Trophoblast cell (in vitro differentiated cells and primary cell): ENCODE data around the gene TNNC1.

Experiments used
- DNase-seq, 2 donors: peaks; one replicate each; pipeline ENCODE4 v3.0.0-alpha.2; 2016
- H2AFZ ChIP-seq: 2 replicates; pipeline ENCODE4 v1.6.1; 2013; ENCODE audit warnings: low read length, moderate library complexity, mild to moderate bottlenecking; ENCODE audit not compliant: insufficient read depth, poor library complexity
- H2AK5ac ChIP-seq: 2 replicates; pipeline ENCODE4 v1.6.1; 2013; ENCODE audit warnings: mild to moderate bottlenecking, low read length
- H2BK120ac ChIP-seq: 2 replicates; pipeline ENCODE4 v1.6.1; 2013; ENCODE audit warnings: low read length, mild to moderate bottlenecking, moderate library complexity; ENCODE audit not compliant: insufficient read depth, poor library complexity
- H2BK12ac ChIP-seq: 2 replicates; pipeline ENCODE4 v1.6.1; 2013; ENCODE audit warnings: mild to moderate bottlenecking, low read length, moderate library complexity
- H2BK5ac ChIP-seq: 2 replicates; pipeline ENCODE4 v1.6.1; 2013; ENCODE audit warnings: low read length, low read depth, moderate library complexity, mild to moderate bottlenecking; ENCODE audit not compliant: poor library complexity
- H3K14ac ChIP-seq: 2 replicates; pipeline ENCODE4 v1.6.1; 2013; ENCODE audit warnings: mild to moderate bottlenecking, low read length
- H3K18ac ChIP-seq: 2 replicates; pipeline ENCODE4 v1.6.1; 2013; ENCODE audit warnings: mild to moderate bottlenecking, low read length
- H3K23ac ChIP-seq: 2 replicates; pipeline ENCODE4 v1.6.1; 2013; ENCODE audit warnings: low read length
- H3K27ac ChIP-seq: 2 replicates; pipeline ENCODE4 v1.5.1; 2013; ENCODE audit warnings: low read depth, mild to moderate bottlenecking, inconsistent platforms, low read length, moderate library complexity
- H3K27me3 ChIP-seq: 2 replicates; pipeline ENCODE4 v1.6.1; 2013; ENCODE audit warnings: inconsistent platforms, mild to moderate bottlenecking, low read length, moderate library complexity; ENCODE audit not compliant: insufficient read depth
- H3K36me3 ChIP-seq, 2 experiments: 1 replicate in 1 of 2; 2 replicates in 1 of 2; pipeline ENCODE4 v1.6.1; 2013; ENCODE audit warnings: low read length in 2 of 2, mild to moderate bottlenecking in 2 of 2, moderate library complexity in 1 of 2; ENCODE audit not compliant: insufficient read depth in 2 of 2, control insufficient read depth in 1 of 2
- H3K4ac ChIP-seq: 2 replicates; pipeline ENCODE4 v1.6.1; 2013; ENCODE audit warnings: low read depth, mild to moderate bottlenecking, low read length, moderate library complexity
- H3K4me1 ChIP-seq, 2 experiments: 1 replicate in 1 of 2; 2 replicates in 1 of 2; pipeline ENCODE4 v1.6.1; 2013; ENCODE audit warnings: low read length in 2 of 2, mild to moderate bottlenecking in 2 of 2, moderate library complexity in 1 of 2; ENCODE audit not compliant: insufficient read depth in 2 of 2, control insufficient read depth in 1 of 2
- H3K4me2 ChIP-seq: 2 replicates; pipeline ENCODE4 v1.6.1; 2013; ENCODE audit warnings: inconsistent platforms, mild to moderate bottlenecking, low read length, moderate library complexity
- H3K4me3 ChIP-seq: 2 replicates; pipeline ENCODE4 v1.5.1; 2013; ENCODE audit warnings: mild to moderate bottlenecking, low read depth, low read length, inconsistent platforms
- H3K79me1 ChIP-seq: one replicate; pipeline ENCODE4 v1.6.1; 2013; ENCODE audit warnings: low read length
- H3K79me2 ChIP-seq: 2 replicates; pipeline ENCODE4 v1.6.1; 2013; ENCODE audit warnings: low read length, mild to moderate bottlenecking; ENCODE audit not compliant: control insufficient read depth, insufficient read depth, poor library complexity
- H3K9ac ChIP-seq: 2 replicates; pipeline ENCODE4 v1.6.1; 2013; ENCODE audit warnings: mild to moderate bottlenecking, low read length
- H3K9me3 ChIP-seq: 2 replicates; pipeline ENCODE4 v1.6.1; 2013; ENCODE audit warnings: low read depth, mild to moderate bottlenecking, control low read depth, inconsistent platforms, low read length; ENCODE audit not compliant: insufficient read depth
- H4K12ac ChIP-seq: 2 replicates; pipeline ENCODE4 v1.6.1; 2013; ENCODE audit warnings: low read depth, mild to moderate bottlenecking, low read length, moderate library complexity
- H4K8ac ChIP-seq: 2 replicates; pipeline ENCODE4 v1.6.1; 2013; ENCODE audit warnings: low read depth, mild to moderate bottlenecking, low read length, moderate library complexity
- H4K91ac ChIP-seq: one replicate; pipeline ENCODE4 v1.6.1; 2013; ENCODE audit warnings: low read depth, mild to moderate bottlenecking, low read length, moderate library complexity
- WGBS: extraction: QIAGEN DNeasy Blood & Tissue Kit; methylation state at CpG from one replicate; pipeline ENCODE4 v1.1.7; 2013; ENCODE audit warnings: missing lambda C conversion rate; ENCODE audit not compliant: insufficient read length, insufficient coverage; ENCODE audit errors: extremely low coverage; 5-methylcytosine and 5-hydroxymethylcytosine counted together

The TNNC1 gene

DNA sequence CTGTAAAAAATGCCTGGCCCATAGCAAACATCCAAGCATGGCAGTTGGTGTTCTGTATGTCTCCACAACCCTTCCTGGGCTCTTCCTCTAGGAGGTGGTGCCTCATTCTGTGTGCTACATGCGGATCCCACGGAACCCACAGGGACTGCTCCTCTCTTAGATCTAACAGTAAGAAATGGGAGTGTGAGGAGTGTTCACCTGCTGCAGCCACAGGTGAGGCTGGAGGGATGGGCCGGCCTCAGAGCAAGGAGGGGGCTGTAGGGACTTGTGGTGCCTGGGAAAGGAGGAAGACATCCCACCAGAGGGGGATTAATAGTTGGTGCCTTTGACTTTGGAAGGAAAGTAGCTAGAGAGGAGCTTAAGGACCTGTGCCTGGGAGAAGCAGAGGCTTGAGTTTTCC lies 31.2 kb downstream of the TNNC1 start:
- Histone ChIP-seq H3K4me2 (no peak overlapping the region), H4K91ac (no peak overlapping the region), H3K9ac (no peak overlapping the region), H2AFZ (no peak overlapping the region), H3K27me3 (no peaks in the 10 kb centered on the region), H3K36me3 (no peaks in the 10 kb centered on the region), H3K23ac (no peak overlapping the region), H2AK5ac (no peak overlapping the region), H4K12ac (no peak overlapping the region), H3K27ac (no peak overlapping the region), H3K79me2 (no peaks in the 10 kb centered on the region), H3K14ac (no peak overlapping the region), H3K4ac (no peak overlapping the region), H2BK12ac (no peak overlapping the region), H2BK5ac (no peak overlapping the region), H2BK120ac (no peak overlapping the region), H4K8ac (no peak overlapping the region), H3K4me3 (no peak overlapping the region), H3K79me1 (no peaks in the 10 kb centered on the region), H3K4me1 (no peaks in the 10 kb centered on the region), H3K9me3 (no peaks in the 10 kb centered on the region), H3K18ac (no peak overlapping the region)
- no peak for DNase-seq
- WGBS: no CpG with 5 or more reads among the region's 3 CpGs

DNA sequence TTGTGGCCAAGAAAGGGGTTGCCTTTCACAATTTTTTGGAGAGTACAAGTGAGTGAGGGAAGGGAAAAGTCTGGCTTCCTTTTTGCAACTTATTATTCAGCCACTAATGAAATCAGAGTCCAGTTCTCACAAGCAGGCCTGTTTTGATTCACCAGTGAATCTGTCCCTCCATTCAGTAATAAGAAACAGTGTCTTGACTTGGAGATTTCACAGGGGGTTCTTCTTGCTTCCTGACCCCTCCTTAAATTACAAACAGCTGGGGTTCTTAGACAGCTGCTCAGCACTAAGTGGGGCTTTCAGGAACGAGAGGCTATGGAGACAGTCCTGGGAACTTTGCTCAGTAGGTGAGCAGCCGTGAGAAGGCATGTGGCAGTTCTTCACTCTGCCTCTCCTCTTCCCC lies 33.5 kb downstream of the TNNC1 start:
- H3K14ac ChIP-seq: no peak overlapping the region
- H2AK5ac ChIP-seq: no peak overlapping the region
- no peak for DNase-seq
- no peak overlapping the region for H2AFZ ChIP-seq
- H3K79me1 ChIP-seq: no peaks in the 10 kb centered on the region
- H2BK120ac ChIP-seq: no peak overlapping the region
- H3K4me1 ChIP-seq: no peaks in the 10 kb centered on the region
- no peak overlapping the region for H4K12ac ChIP-seq
- no peak overlapping the region for H3K4me2 ChIP-seq
- WGBS: no CpG with 5 or more reads among the region's 2 CpGs
- no peak overlapping the region for H3K4ac ChIP-seq
- H3K9me3 ChIP-seq: no peaks in the 10 kb centered on the region
- H2BK5ac ChIP-seq: no peak overlapping the region
- H3K23ac ChIP-seq: no peak overlapping the region
- H3K27me3 ChIP-seq: no peaks in the 10 kb centered on the region
- H3K36me3 ChIP-seq: no peaks in the 10 kb centered on the region
- H3K79me2 ChIP-seq: no peaks in the 10 kb centered on the region
- H3K4me3 ChIP-seq: no peak overlapping the region
- H4K8ac ChIP-seq: no peak overlapping the region
- no peak overlapping the region for H3K27ac ChIP-seq
- no peak overlapping the region for H2BK12ac ChIP-seq
- H4K91ac ChIP-seq: no peak overlapping the region
- no peak overlapping the region for H3K9ac ChIP-seq
- H3K18ac ChIP-seq: no peak overlapping the region

DNA sequence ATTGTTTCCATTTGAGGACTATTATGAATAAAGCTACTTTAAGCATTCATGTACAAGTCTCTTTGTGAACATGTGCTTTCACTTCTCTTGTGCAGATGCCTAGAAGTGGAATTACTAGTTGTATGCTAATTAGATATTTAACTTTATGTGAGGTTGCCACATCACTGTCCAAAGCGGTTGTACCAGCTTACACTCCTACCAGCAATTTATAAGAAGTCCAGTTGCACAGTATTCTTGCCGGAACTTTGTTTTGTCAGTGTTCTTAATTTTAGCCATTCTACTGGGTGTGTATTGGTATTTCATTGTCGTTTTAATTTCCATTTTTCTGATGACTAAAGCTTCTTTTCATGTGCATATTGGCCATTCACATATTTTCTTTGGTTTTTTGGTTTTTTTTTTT lies 38.0 kb downstream of the TNNC1 start:
- H2BK120ac ChIP-seq: no peak overlapping the region
- H4K8ac ChIP-seq: no peak overlapping the region
- no peaks in the 10 kb centered on the region for H3K36me3 ChIP-seq
- H2AK5ac ChIP-seq: no peak overlapping the region
- no peak overlapping the region for H3K4me2 ChIP-seq
- H3K79me2 ChIP-seq: no peaks in the 10 kb centered on the region
- no peak overlapping the region for H2AFZ ChIP-seq
- no peak overlapping the region for H2BK12ac ChIP-seq
- H3K27me3 ChIP-seq: no peaks in the 10 kb centered on the region
- H4K91ac ChIP-seq: no peak overlapping the region
- H3K79me1 ChIP-seq: no peaks in the 10 kb centered on the region
- no peak overlapping the region for H3K9ac ChIP-seq
- H3K4me1 ChIP-seq: peaks cover 4 to 6% of the 10 kb centered on the region in 2 experiments
- no peak overlapping the region for H3K14ac ChIP-seq
- DNase-seq: no peak
- H3K9me3 ChIP-seq: no peaks in the 10 kb centered on the region
- no peak overlapping the region for H3K18ac ChIP-seq
- H2BK5ac ChIP-seq: no peak overlapping the region
- H3K23ac ChIP-seq: no peak overlapping the region
- WGBS: no CpG with 5 or more reads among the region's 3 CpGs
- H4K12ac ChIP-seq: no peak overlapping the region
- H3K4me3 ChIP-seq: no peak overlapping the region
- H3K4ac ChIP-seq: no peak overlapping the region
- H3K27ac ChIP-seq: no peak overlapping the region

DNA sequence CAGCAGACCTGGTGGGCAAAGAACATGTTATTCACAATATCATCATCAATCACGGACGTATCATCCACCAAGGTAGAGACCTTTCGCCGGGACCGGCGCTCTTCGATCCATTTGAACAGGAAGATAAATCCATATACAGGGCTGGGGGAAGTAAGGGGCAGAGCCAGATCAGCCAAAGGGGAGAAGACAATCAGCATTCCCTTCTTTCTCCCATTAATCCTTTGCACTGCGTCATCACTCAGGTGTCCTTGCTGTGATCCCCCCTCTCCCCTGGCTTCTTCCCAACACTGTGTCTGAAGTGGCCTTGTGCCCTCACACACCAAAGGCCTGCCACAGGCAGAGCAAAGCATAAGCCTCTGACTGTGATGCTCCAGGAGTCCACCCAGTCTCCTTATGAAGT lies 45.4 kb downstream of the TNNC1 start:
- Histone ChIP-seq H2BK120ac (no peak overlapping the region), H3K27ac (no peak overlapping the region), H3K14ac (no peak overlapping the region), H2BK5ac (no peak overlapping the region), H3K4ac (no peak overlapping the region), H3K4me1 (peaks cover 8 to 13% of the 10 kb centered on the region in 2 experiments), H2AFZ (no peak overlapping the region), H3K9me3 (peaks cover 1% of the 10 kb centered on the region), H4K8ac (no peak overlapping the region), H3K4me3 (no peak overlapping the region), H3K36me3 (peaks cover 43 to 46% of the 10 kb centered on the region in 2 experiments), H3K27me3 (no peaks in the 10 kb centered on the region), H2BK12ac (no peak overlapping the region), H3K79me2 (peaks cover 9% of the 10 kb centered on the region), H3K23ac (peak overlapping the region; percentile 8), H3K18ac (no peak overlapping the region), H3K79me1 (peaks cover 10% of the 10 kb centered on the region), H4K12ac (no peak overlapping the region), H4K91ac (no peak overlapping the region), H2AK5ac (no peak overlapping the region), H3K9ac (no peak overlapping the region), H3K4me2 (peak overlapping the region; percentile 78)
- WGBS: no CpG with 5 or more reads among the region's 8 CpGs
- DNase-seq: no peak
